ENCODE data around the gene APLP2. TPM values are rescaled to one million over a fixed set of nuclear protein-coding genes. Genes with fewer than 3 reads are reported as not detected.

Gene APLP2
- total RNA-seq, 1 experiment from 2014 or later = 210 TPM

DNA sequence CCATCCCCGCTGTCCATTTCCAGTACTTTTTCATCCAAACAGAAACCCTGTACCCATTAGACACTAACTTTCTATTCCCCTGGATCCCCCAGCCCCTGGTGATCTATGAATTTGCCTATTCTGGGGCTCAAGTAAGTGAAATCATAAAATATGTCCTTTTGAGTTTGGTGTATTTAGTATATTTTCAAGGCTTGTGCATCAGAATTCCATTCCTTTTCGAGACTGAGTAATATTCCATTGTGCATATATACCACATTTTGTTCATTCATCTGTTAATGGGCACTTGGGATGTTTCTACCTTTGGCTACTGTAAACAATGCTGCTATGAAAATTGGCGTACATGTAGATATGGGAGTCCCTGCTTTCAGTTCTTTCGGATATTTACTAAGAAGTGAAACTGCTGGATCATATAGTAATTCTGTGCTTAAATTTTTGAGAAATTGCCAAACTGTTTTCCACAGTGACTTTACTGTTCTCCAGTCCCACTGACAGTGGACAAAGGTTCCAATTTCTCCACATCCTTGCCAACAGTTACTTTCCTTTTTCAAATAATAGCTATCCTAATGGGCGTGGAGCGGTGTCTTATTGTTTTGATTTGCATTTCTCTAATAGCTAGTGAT lies 16.1 kb downstream of the APLP2 start:
- H3K9me3 ChIP-seq (ENCODE audit: control insufficient read depth in 1 of 2, insufficient read depth in 1 of 2, low read depth in 1 of 2, low read length in 2 of 2) = no peaks in the 10 kb centered on the region
- TF ChIP-seq ELF1 (IDR thresholded peaks at IDR 0.05; ENCODE audit: borderline replicate concordance, low read depth) = no peak
- TF ChIP-seq EZH2phosphoT487 (IDR thresholded peaks at IDR 0.05; ENCODE audit: borderline replicate concordance) = no peak
- no peak for TF ChIP-seq EZH2 (IDR thresholded peaks at IDR 0.05)
- TF ChIP-seq, protein P1, sequence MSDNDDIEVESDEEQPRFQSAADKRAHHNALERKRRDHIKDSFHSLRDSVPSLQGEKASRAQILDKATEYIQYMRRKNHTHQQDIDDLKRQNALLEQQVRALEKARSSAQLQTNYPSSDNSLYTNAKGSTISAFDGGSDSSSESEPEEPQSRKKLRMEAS (IDR thresholded peaks at IDR 0.05) = no peak
- no peak for TF ChIP-seq CEBPB (IDR thresholded peaks at IDR 0.05; ENCODE audit: low read depth)
- no peak for TF ChIP-seq SRF (IDR thresholded peaks at IDR 0.05; ENCODE audit: low read depth)
- no peak for TF ChIP-seq ZFX (IDR thresholded peaks at IDR 0.05)
- no peak for TF ChIP-seq RAD21 (IDR thresholded peaks at IDR 0.05; ENCODE audit: low read depth)
- no peak for TF ChIP-seq POLR2AphosphoS5 (IDR thresholded peaks at IDR 0.05; ENCODE audit: low read depth, low read length)
- intact Hi-C loops (cut with micrococcal nuclease) = no loop called here
- H3K4me2 ChIP-seq (ENCODE audit: low read length) = no peak overlapping the region
- ATAC-seq (no peak), DNase-seq (ENCODE audit: low read depth, low spot score) (no peak)
- ChIA-PET CTCF (no interaction called here), POLR2A (interaction anchor here (1.4 kb wide), 1 partner anchor 8 kb away, joined by 4 read pairs; no protein-coding TSS in a partner anchor), RAD21 (ENCODE audit: low non-redundant PET in 1 of 2, low total read pairs in 2 of 2, uncharacterized antibody in 2 of 2, unreplicated experiment in 2 of 2) (no interaction called here)
- peaks cover 86% of the 10 kb centered on the region for H3K79me2 ChIP-seq (ENCODE audit: insufficient read depth, low read length)
- no peaks in the 10 kb centered on the region for H3K9me2 ChIP-seq (ENCODE audit: insufficient read depth)
- H3K4me1 ChIP-seq (ENCODE audit: control insufficient read depth in 1 of 2, insufficient read depth in 2 of 2, low read length in 2 of 2) = peaks cover 2 to 8% of the 10 kb centered on the region in 2 experiments; a peak in 1 of 4 replicates
- H3K4me3 ChIP-seq (replicated peaks in 1 of 2; ENCODE audit: low read depth in 1 of 2, low read length in 2 of 2) = no peak overlapping the region
- no peak overlapping the region for H2AFZ ChIP-seq (ENCODE audit: low read depth, low read length, poor library complexity, severe bottlenecking)
- H3K36me3 ChIP-seq (ENCODE audit: control insufficient read depth in 1 of 2, insufficient read depth in 2 of 2, low read length in 2 of 2) = no peaks in the 10 kb centered on the region
- no TSS peak for BruUV-seq (replicated peaks)
- no peaks in the 10 kb centered on the region for H3K27me3 ChIP-seq (ENCODE audit: insufficient read depth, low read length)
- 0 out of 2 replicates have a peak, but pooled peaks cover 3% of the 10 kb centered on the region for H4K20me1 ChIP-seq (ENCODE audit: insufficient read depth)
- H3K9ac ChIP-seq (ENCODE audit: low read length) = no peak overlapping the region
- no peak overlapping the region for H3K27ac ChIP-seq (ENCODE audit: low read depth, low read length)

DNA sequence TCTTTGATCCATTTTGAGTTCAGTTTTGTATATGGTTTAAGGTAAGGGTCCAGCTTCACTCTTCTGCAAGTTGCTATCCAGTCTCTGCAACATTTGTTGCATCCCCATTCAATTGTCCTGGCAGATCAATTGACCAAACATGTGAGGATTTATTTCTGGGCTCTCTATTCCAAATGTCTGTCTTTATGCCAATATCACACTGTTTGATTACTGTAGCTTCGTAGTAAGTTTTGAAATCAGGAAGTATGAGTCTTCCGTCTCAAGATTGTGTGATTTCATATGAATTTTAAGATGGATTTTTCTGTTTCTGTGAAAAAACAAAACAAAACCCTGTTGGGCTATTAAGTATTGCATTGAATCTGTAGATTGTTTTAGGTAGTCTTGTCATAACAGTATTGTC lies 17.0 kb downstream of the APLP2 start:
- DNase-seq (ENCODE audit: low read depth, low spot score) = no peak
- H3K9ac ChIP-seq (ENCODE audit: low read length) = no peak overlapping the region
- peaks cover 2 to 8% of the 10 kb centered on the region in 2 experiments; a peak in 1 of 4 replicates for H3K4me1 ChIP-seq (ENCODE audit: control insufficient read depth in 1 of 2, insufficient read depth in 2 of 2, low read length in 2 of 2)
- no peaks in the 10 kb centered on the region for H3K9me3 ChIP-seq (ENCODE audit: control insufficient read depth in 1 of 2, insufficient read depth in 1 of 2, low read depth in 1 of 2, low read length in 2 of 2)
- POLR2A ChIA-PET = interaction anchor here (1.4 kb wide), 1 partner anchor 9 kb away, joined by 4 read pairs; no protein-coding TSS in a partner anchor
- BruUV-seq (replicated peaks) = no TSS peak
- CTCF ChIA-PET = no interaction called here
- no peak overlapping the region for H3K4me3 ChIP-seq (replicated peaks in 1 of 2; ENCODE audit: low read depth in 1 of 2, low read length in 2 of 2)
- H3K4me2 ChIP-seq (ENCODE audit: low read length) = no peak overlapping the region
- no peak for ATAC-seq
- H4K20me1 ChIP-seq (ENCODE audit: insufficient read depth) = 0 out of 2 replicates have a peak, but pooled peaks cover 2% of the 10 kb centered on the region
- H3K27ac ChIP-seq (ENCODE audit: low read depth, low read length) = no peak overlapping the region
- H3K27me3 ChIP-seq (ENCODE audit: insufficient read depth, low read length) = no peaks in the 10 kb centered on the region
- H3K79me2 ChIP-seq (ENCODE audit: insufficient read depth, low read length) = peaks cover 77% of the 10 kb centered on the region
- H2AFZ ChIP-seq (ENCODE audit: low read depth, low read length, poor library complexity, severe bottlenecking) = no peak overlapping the region
- RAD21 ChIA-PET (ENCODE audit: low non-redundant PET in 1 of 2, low total read pairs in 2 of 2, uncharacterized antibody in 2 of 2, unreplicated experiment in 2 of 2) = no interaction called here
- intact Hi-C loops (cut with micrococcal nuclease) = no loop called here
- H3K9me2 ChIP-seq (ENCODE audit: insufficient read depth) = no peaks in the 10 kb centered on the region
- H3K36me3 ChIP-seq (ENCODE audit: control insufficient read depth in 1 of 2, insufficient read depth in 2 of 2, low read length in 2 of 2) = no peaks in the 10 kb centered on the region
- TF ChIP-seq POLR2A (IDR thresholded peaks at IDR 0.05; ENCODE audit: borderline replicate concordance, extremely low read depth, insufficient read depth, insufficient read length) (no peak), JUND (IDR thresholded peaks at IDR 0.05) (no peak), SRF (IDR thresholded peaks at IDR 0.05; ENCODE audit: low read depth) (no peak), SP1 (IDR thresholded peaks at IDR 0.05; ENCODE audit: low read depth) (no peak), ZNF274 (IDR thresholded peaks at IDR 0.05; ENCODE audit: low read depth, low read length) (no peak), TCF7L2 (IDR thresholded peaks at IDR 0.05; ENCODE audit: borderline replicate concordance, extremely low read depth, insufficient read depth, insufficient read length) (no peak), SIN3A (IDR thresholded peaks at IDR 0.05; ENCODE audit: low read depth) (no peak), EZH2phosphoT487 (IDR thresholded peaks at IDR 0.05; ENCODE audit: borderline replicate concordance) (no peak)
- TF ChIP-seq, protein P2, sequence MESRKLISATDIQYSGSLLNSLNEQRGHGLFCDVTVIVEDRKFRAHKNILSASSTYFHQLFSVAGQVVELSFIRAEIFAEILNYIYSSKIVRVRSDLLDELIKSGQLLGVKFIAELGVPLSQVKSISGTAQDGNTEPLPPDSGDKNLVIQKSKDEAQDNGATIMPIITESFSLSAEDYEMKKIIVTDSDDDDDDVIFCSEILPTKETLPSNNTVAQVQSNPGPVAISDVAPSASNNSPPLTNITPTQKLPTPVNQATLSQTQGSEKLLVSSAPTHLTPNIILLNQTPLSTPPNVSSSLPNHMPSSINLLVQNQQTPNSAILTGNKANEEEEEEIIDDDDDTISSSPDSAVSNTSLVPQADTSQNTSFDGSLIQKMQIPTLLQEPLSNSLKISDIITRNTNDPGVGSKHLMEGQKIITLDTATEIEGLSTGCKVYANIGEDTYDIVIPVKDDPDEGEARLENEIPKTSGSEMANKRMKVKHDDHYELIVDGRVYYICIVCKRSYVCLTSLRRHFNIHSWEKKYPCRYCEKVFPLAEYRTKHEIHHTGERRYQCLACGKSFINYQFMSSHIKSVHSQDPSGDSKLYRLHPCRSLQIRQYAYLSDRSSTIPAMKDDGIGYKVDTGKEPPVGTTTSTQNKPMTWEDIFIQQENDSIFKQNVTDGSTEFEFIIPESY (IDR thresholded peaks at IDR 0.05; ENCODE audit: extremely low read depth, insufficient replicate concordance, low read length) = no peak
- TF ChIP-seq, protein P1 (IDR thresholded peaks at IDR 0.05) = no peak
- TF ChIP-seq, protein P3, sequence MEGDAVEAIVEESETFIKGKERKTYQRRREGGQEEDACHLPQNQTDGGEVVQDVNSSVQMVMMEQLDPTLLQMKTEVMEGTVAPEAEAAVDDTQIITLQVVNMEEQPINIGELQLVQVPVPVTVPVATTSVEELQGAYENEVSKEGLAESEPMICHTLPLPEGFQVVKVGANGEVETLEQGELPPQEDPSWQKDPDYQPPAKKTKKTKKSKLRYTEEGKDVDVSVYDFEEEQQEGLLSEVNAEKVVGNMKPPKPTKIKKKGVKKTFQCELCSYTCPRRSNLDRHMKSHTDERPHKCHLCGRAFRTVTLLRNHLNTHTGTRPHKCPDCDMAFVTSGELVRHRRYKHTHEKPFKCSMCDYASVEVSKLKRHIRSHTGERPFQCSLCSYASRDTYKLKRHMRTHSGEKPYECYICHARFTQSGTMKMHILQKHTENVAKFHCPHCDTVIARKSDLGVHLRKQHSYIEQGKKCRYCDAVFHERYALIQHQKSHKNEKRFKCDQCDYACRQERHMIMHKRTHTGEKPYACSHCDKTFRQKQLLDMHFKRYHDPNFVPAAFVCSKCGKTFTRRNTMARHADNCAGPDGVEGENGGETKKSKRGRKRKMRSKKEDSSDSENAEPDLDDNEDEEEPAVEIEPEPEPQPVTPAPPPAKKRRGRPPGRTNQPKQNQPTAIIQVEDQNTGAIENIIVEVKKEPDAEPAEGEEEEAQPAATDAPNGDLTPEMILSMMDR (IDR thresholded peaks at IDR 0.05 in 2 of 3, conservative IDR thresholded peaks at IDR 0.05 in 1 of 3; ENCODE audit: borderline replicate concordance in 1 of 3, insufficient read depth in 1 of 3, low read depth in 2 of 3, low read length in 2 of 3) = no peak
